Bronchial epithelial cell (primary cell): Measurements from ENCODE around the gene NEDD4L. TPM values are rescaled to one million over a fixed set of nuclear protein-coding genes. Genes with fewer than 3 reads are reported as not detected.

Experiments
- DNase-seq: peaks from one replicate; pipeline ENCODE4 v3.0.0-alpha.2; 2010; ENCODE audit warnings: low read depth
- FAIRE-seq: peaks from 2 replicates; lab custom pipeline; 2011; peaks lifted over from hg19 to GRCh38; lab: Jason Lieb, UNC
- H3K27me3 ChIP-seq: 2 replicates; pipeline ENCODE4 v1.5.1; 2011; ENCODE audit warnings: low read length; ENCODE audit not compliant: control insufficient read depth, insufficient read depth
- H3K36me3 ChIP-seq: 2 replicates; pipeline ENCODE4 v1.5.1; 2011; ENCODE audit warnings: low read length; ENCODE audit not compliant: control insufficient read depth, insufficient read depth
- H3K4me3 ChIP-seq: 2 replicates; pipeline ENCODE4 v1.5.1; 2011; ENCODE audit warnings: mild to moderate bottlenecking, low read depth, low read length, control low read depth
- total RNA-seq: library from RNA; depleted of rRNA; stranded (reverse); fragments of >200 nt; gene quantifications from 2 replicates; pipeline ENCODE4 v1.2.1, GENCODE V29; 2014
- TF ChIP-seq, protein P1 (sequence below): IDR thresholded peaks from 2 replicates; pipeline ENCODE4 v1.5.1; 2011; ENCODE audit warnings: mild to moderate bottlenecking, moderate library complexity, low read length, control low read depth, inconsistent platforms; ENCODE audit not compliant: insufficient read depth, severe bottlenecking

NEDD4L gene
- total RNA-seq, 1 donor from 2014 or later, result 11.3 TPM

- TF ChIP-seq, protein P1, sequence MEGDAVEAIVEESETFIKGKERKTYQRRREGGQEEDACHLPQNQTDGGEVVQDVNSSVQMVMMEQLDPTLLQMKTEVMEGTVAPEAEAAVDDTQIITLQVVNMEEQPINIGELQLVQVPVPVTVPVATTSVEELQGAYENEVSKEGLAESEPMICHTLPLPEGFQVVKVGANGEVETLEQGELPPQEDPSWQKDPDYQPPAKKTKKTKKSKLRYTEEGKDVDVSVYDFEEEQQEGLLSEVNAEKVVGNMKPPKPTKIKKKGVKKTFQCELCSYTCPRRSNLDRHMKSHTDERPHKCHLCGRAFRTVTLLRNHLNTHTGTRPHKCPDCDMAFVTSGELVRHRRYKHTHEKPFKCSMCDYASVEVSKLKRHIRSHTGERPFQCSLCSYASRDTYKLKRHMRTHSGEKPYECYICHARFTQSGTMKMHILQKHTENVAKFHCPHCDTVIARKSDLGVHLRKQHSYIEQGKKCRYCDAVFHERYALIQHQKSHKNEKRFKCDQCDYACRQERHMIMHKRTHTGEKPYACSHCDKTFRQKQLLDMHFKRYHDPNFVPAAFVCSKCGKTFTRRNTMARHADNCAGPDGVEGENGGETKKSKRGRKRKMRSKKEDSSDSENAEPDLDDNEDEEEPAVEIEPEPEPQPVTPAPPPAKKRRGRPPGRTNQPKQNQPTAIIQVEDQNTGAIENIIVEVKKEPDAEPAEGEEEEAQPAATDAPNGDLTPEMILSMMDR, result no peak
- no peak overlapping the region for H3K4me3 ChIP-seq
- FAIRE-seq, result no peak
- no peaks in the 10 kb centered on the region for H3K36me3 ChIP-seq
- no peaks in the 10 kb centered on the region for H3K27me3 ChIP-seq
- no peak for DNase-seq
These were observed 21.9 kb downstream of the NEDD4L start for GRCh38 chr18:58065956-58066355.

- Histone ChIP-seq H3K4me3 (no peak overlapping the region), H3K36me3 (no peaks in the 10 kb centered on the region), H3K27me3 (no peaks in the 10 kb centered on the region)
- no peak for DNase-seq
- TF ChIP-seq, protein P1, result no peak
- FAIRE-seq, result peak; percentile 94
These were observed 23.6 kb downstream of the NEDD4L start for GRCh38 chr18:58067601-58068000.

DNA sequence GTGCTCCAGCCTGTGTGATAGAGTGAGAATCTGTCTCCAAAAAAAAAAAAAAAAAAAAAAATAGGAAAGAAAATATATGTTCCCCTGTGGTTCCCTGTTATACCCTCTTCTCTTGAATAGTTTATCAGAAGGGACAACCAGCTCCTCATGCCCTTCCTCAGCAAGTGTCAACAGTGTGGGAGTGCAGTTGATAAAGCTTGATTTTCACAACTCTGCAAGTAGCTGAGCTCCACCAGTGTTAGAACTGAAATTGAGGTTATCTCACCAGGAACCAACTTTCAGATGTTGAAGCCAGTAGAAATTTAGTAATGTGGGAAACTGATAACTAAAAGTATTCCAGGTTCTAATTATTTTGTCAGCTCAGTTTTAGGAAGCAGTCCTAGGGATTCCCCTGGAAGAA is 25.1 kb downstream of the NEDD4L start:
- DNase-seq (no peak), FAIRE-seq (no peak)
- TF ChIP-seq, protein P1, result no peak
- Histone ChIP-seq H3K36me3 (no peaks in the 10 kb centered on the region), H3K27me3 (no peaks in the 10 kb centered on the region), H3K4me3 (no peak overlapping the region)

DNA sequence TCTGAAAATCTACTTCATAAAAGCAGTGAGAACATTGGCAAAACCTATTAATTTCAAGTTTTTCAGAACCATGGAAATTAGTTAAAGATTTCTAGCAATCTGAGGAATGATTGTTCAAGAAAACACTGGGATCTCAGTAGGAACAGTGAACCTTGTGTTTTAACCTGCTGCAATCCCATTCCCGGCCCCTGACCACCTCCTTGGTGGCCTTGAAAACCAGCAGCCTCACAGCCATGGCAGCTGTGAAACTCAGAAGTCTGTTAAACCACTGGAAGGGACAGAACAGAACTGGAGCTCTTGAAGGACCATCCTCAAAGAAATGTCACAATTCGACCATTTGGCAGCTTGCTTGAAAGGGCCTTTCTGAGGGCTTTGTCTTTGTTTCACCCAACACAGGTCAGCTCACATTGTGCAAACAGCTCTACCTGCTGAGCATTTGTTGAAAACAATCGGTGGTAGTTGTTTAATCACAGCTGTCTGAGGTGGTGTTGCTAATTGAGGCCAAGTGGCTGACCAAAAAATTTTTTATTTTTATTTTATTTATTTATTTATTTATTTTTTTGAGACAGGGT is 25.8 kb downstream of the NEDD4L start:
- DNase-seq, result no peak
- Histone ChIP-seq H3K27me3 (no peaks in the 10 kb centered on the region), H3K36me3 (no peaks in the 10 kb centered on the region), H3K4me3 (no peak overlapping the region)
- TF ChIP-seq, protein P1, result no peak
- no peak for FAIRE-seq

GRCh38 chr18:58076052-58076451 is 32.0 kb downstream of the NEDD4L start:
- H3K36me3 ChIP-seq, result no peaks in the 10 kb centered on the region
- H3K4me3 ChIP-seq, result no peak overlapping the region
- FAIRE-seq, result no peak
- DNase-seq, result peak; percentile 84
- TF ChIP-seq, protein P1, result no peak
- no peaks in the 10 kb centered on the region for H3K27me3 ChIP-seq

DNA sequence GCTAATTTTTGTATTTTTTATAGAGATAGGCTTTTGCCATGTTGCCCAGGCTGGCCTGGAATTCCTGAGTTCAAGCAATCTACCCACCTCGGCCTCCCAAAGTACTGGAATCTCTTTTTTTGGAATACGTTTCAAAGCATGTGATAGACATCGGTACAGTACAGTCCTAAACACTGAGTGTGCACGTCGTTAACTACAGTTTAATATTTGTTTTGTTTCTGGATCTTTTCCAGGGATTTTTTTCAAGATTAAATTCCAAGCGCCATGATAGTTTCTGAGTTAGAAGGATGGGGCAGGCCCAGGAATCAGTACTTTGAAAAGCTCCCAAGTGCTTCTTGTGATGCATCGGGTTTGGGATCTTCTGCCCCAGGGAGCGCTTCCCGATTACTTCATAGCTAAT is 33.3 kb downstream of the NEDD4L start:
- Histone ChIP-seq H3K27me3 (no peaks in the 10 kb centered on the region), H3K4me3 (no peak overlapping the region), H3K36me3 (no peaks in the 10 kb centered on the region)
- FAIRE-seq, result no peak
- TF ChIP-seq, protein P1, result no peak
- no peak for DNase-seq
